Measurements from ENCODE around the gene AFG3L2.

DNA sequence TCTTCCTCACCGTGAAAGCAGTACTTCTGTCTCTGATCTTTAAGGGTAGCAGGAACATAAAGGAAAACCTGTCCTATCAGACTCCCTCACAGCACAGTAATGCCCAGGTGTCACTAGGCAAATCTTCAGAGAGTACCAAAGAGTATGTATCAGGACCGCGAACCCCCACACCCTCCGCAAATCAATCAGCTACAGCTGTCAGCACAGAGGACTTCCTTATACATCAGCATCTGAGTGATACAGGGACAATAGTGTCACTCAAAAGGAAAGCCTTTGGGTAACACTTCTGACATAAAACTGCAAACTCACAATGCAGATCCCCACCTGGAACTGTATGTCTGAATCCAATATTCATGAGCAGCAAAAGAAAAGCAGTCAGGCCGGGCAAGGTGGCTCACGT, 2.6 kb downstream of the AFG3L2 start:
- TF ChIP-seq, protein P1, sequence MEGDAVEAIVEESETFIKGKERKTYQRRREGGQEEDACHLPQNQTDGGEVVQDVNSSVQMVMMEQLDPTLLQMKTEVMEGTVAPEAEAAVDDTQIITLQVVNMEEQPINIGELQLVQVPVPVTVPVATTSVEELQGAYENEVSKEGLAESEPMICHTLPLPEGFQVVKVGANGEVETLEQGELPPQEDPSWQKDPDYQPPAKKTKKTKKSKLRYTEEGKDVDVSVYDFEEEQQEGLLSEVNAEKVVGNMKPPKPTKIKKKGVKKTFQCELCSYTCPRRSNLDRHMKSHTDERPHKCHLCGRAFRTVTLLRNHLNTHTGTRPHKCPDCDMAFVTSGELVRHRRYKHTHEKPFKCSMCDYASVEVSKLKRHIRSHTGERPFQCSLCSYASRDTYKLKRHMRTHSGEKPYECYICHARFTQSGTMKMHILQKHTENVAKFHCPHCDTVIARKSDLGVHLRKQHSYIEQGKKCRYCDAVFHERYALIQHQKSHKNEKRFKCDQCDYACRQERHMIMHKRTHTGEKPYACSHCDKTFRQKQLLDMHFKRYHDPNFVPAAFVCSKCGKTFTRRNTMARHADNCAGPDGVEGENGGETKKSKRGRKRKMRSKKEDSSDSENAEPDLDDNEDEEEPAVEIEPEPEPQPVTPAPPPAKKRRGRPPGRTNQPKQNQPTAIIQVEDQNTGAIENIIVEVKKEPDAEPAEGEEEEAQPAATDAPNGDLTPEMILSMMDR (IDR thresholded peaks at IDR 0.05; ENCODE audit: poor library complexity): no peak
- no peak for TF ChIP-seq EZH2phosphoT487 (IDR thresholded peaks at IDR 0.05; ENCODE audit: low read depth, severe bottlenecking, unreplicated experiment)
